ENCODE measurements around the gene OR52N1.

The OR52N1 gene

DNA sequence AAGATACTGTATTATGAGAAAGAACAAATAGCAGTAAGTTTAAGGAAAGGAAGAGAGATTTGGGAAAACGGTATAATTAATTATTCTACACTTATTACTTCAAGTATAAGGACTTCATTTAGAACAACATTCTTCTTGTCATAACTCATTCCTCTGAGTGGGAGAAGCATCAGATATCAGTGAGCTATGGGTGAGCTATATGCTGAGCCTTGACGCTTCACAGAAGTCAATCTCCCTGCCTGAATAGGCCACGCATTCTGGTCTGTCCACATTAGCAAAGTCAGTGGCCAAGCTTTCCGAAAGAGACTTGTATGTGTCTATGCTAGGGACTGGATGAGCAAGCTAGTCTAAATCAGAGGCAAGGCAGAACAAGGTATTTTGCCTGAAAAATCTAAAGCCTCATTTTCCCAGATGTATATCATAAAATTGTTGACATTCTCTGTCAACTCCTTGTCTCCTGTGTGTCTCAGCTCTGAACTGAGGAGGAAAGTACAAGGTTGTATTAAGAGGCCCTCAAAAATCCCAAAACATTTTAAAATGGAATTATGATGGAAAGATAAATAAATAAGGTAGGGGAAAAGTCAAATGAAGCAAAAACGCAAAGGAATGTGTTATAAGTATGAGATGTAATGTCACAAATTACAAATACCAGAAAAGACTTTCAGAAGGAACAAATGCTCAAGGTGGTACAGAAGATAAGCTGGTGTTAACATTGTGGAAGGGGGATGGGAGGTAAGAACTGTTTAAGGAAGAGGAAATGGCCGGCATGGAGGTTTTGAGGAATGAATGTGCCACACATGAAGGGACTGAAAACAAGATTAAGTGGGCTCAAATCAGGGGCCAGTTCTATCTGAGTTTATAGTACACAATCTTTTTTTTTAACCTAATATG, 19.1 kb upstream of the OR52N1 start:
- TF ChIP-seq, protein P1, sequence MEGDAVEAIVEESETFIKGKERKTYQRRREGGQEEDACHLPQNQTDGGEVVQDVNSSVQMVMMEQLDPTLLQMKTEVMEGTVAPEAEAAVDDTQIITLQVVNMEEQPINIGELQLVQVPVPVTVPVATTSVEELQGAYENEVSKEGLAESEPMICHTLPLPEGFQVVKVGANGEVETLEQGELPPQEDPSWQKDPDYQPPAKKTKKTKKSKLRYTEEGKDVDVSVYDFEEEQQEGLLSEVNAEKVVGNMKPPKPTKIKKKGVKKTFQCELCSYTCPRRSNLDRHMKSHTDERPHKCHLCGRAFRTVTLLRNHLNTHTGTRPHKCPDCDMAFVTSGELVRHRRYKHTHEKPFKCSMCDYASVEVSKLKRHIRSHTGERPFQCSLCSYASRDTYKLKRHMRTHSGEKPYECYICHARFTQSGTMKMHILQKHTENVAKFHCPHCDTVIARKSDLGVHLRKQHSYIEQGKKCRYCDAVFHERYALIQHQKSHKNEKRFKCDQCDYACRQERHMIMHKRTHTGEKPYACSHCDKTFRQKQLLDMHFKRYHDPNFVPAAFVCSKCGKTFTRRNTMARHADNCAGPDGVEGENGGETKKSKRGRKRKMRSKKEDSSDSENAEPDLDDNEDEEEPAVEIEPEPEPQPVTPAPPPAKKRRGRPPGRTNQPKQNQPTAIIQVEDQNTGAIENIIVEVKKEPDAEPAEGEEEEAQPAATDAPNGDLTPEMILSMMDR (IDR thresholded peaks at IDR 0.05; ENCODE audit: insufficient read depth, low read depth, low read length, missing control alignments) = no peak
- no peak for DNase-seq (ENCODE audit: low read depth)
- H3K4me3 ChIP-seq (ENCODE audit: low read length) = no peak overlapping the region

DNA sequence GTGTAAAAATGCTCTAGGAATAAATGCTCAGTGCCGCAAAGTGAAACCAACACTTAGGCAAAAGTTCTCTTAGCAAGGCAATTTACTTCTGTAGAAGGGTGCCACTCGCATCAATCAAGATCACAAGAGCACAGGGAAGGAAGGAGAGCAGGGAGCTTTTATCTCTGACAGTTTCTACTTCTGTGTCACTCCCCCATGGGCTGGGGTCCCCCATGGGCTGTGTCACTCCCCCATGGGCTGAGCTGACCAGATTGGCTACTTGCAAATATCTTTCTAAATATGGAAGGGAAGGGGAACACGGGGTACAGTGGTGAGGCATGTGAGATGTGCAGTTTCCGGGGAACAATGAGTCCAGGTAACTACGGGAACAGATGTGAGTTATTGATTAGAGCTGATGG, 18.1 kb upstream of the OR52N1 start:
- TF ChIP-seq, protein P1 (IDR thresholded peaks at IDR 0.05; ENCODE audit: insufficient read depth, low read depth, low read length, missing control alignments) = no peak
- DNase-seq (ENCODE audit: low read depth) = no peak

DNA sequence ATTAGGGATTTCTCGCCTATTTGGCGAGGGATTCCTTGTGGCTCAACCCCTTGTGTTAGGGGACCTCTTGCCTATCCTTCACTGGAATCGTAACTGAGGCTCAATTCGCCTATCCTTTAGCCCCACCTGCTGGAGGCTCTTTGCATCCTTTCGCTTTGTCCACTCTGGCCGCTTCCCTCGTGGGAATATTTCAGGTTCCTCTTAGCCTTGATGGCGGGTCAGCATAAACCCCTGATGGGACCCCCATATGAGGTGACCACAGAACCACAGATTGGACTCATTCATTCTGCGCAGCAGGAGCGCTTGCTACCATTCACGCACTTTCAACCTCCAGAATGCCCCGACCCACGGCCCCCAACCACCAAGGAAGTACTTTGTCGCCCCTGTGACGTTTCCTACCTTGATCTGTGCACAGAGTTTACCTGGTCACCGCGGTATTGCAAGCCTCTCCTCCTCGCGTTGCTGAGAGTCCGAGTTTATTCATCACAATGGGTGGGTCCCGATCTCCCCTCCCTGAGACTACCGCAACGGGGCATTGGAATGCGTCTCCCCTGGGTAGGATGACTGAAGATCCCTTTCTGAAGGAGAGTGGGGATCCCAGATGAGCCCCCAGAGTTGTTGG, 17.5 kb upstream of the OR52N1 start, which contains the start of gene OR52N2:
Gene OR52N2 (plus strand): TSS at position 425 of the 622 bp plus-strand sequence. CDS start 11,412 bp downstream, outside the sequence.
- TF ChIP-seq, protein P1 (IDR thresholded peaks at IDR 0.05; ENCODE audit: insufficient read depth, low read depth, low read length, missing control alignments) = peak; percentile 88
- peak within 1 kb of the TSS; percentile 57 for H3K4me3 ChIP-seq (ENCODE audit: low read length)
- DNase-seq (ENCODE audit: low read depth) = peak; percentile 70

More for the DNA sequence above, 18.1 kb upstream of the OR52N1 start:
- peak overlapping the region; percentile 57 for H3K4me3 ChIP-seq (ENCODE audit: low read length)

DNA sequence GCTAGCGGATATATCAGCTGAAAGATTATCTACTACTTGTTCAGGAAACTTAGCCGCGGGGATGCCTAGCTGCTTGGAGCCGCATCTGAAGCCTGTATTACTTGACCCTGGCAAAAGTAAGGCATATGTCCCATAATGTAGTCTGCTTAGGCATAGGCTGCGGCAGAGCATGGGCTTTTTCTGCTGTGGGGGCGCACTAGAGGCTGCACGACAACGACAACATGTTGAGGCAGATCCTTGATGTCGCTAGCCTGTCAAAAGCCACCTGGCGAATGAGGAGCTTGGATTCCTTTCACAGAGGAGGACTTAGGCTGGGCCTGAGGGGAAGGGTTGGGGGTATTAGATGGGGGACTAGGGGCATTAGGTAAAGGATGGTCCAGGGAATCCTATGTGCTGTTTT, 16.5 kb upstream of the OR52N1 start:
- TF ChIP-seq, protein P1 (IDR thresholded peaks at IDR 0.05; ENCODE audit: insufficient read depth, low read depth, low read length, missing control alignments) = no peak
- DNase-seq (ENCODE audit: low read depth) = no peak
- H3K4me3 ChIP-seq (ENCODE audit: low read length) = no peak overlapping the region

DNA sequence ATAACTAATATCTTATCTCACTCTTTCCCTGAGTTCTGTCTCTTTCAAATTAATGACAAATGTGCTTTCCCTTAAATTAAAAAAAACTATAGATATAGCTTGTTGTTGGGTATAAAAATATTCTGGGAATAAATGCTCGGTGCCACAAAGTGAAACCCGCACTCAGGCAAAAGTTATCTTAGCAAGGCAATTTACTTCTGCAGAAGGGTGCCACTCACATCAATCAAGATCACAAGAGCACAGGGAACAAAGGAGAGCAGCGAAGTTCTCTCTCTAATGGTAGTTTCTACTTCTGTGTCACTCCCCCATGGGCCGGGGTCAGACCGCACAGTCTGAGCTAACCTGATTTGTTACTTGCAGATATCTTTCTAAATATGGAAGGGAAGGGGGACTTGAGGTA, 12.9 kb upstream of the OR52N1 start:
- TF ChIP-seq, protein P1 (IDR thresholded peaks at IDR 0.05; ENCODE audit: insufficient read depth, low read depth, low read length, missing control alignments) = no peak
- H3K4me3 ChIP-seq (ENCODE audit: low read length) = no peak overlapping the region
- DNase-seq (ENCODE audit: low read depth) = no peak

DNA sequence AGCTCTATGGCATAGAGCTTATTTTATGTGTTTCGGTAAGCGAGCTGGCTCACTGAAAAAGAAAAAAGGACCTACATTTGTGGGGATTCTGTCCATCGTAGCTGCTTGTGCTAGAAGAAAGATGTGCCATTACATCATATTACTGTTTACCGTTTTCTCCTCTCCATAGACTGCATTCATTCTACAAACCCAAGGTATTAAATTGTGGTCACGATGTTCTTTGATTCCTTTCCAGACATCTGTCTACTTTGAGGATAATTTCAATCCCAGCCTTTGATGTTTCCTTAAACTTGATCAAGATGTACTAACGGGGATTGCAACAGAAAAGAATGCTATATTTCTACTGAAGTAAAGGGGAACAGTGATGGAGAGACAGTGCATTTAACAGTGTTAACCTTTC, 5.5 kb upstream of the OR52N1 start:
- no peak for DNase-seq (ENCODE audit: low read depth)
- H3K4me3 ChIP-seq (ENCODE audit: low read length) = no peak overlapping the region
- TF ChIP-seq, protein P1 (IDR thresholded peaks at IDR 0.05; ENCODE audit: insufficient read depth, low read depth, low read length, missing control alignments) = no peak

Data from epithelial cell of esophagus (primary cell).